H1 (cell line): Measurements from ENCODE around the gene EHHADH. TPM values are rescaled to one million over a fixed set of nuclear protein-coding genes. Genes with fewer than 3 reads are reported as not detected.

Source experiments
- POLR2A ChIP-seq, 2 experiments: IDR thresholded peaks; 1 replicate in 1 of 2; 2 replicates in 1 of 2; pipeline ENCODE4 v1.6.1; 2011; ENCODE audit warnings: low read depth in 2 of 2, low read length in 2 of 2, mild to moderate bottlenecking in 2 of 2; ENCODE audit errors: control extremely low read depth in 1 of 2
- RAD21 ChIP-seq, 2 experiments: IDR thresholded peaks in 1 of 2; conservative IDR thresholded peaks in 1 of 2; 2 replicates each; pipeline ENCODE4 v1.6.1; 2011; ENCODE audit warnings: low read depth in 2 of 2, low read length in 2 of 2, improper control_type of control experiment in 1 of 2, inconsistent platforms in 1 of 2, mild to moderate bottlenecking in 1 of 2, moderate library complexity in 1 of 2
- SP4 ChIP-seq: IDR thresholded peaks from 2 replicates; pipeline ENCODE4 v1.6.1; 2012; ENCODE audit warnings: low read length, inconsistent platforms
- TEAD4 ChIP-seq: IDR thresholded peaks from 2 replicates; pipeline ENCODE4 v1.6.1; 2012; ENCODE audit warnings: low read depth, low read length, inconsistent platforms, mixed read lengths
- polyA plus RNA-seq, 7 experiments: library from polyadenylated mRNA; depleted of rRNA in 3 of 7; stranded (reverse) in 5 of 7; unstranded in 2 of 7; fragments of >200 nt in 5 of 7; fragments of 200-250 nt in 2 of 7; gene quantifications; 1 replicate in 5 of 7; 2 replicates in 1 of 7; 4 replicates in 1 of 7; pipeline versions ENCODE4 v1.2.1 to v1.2.3, GENCODE V29; 2011 to 2013; ENCODE audit warnings: missing spikeins in 2 of 7, mixed read lengths in 2 of 7
- total RNA-seq: library from RNA; stranded (reverse); fragmentation: NEBNext Ultra II Directional; extraction: Animal tissue kit (Norgen Biotek cat#: 25700); gene quantifications from 2 replicates; pipeline ENCODE4 v1.2.1, GENCODE V29; 2021
- TF ChIP-seq, protein P1 (sequence below): fragments of 300-600 bp; sonication (generic); IDR thresholded peaks from 2 replicates; pipeline ENCODE4 v1.7.1; 2012; ENCODE audit warnings: low read length, moderate library complexity, mild to moderate bottlenecking, inconsistent platforms; ENCODE audit not compliant: insufficient replicate concordance

EHHADH gene
- total and polyA plus RNA-seq, 2 of the 8 experiments (the other 6 are each of a cell fraction or from before 2014, with no cell fraction given) = 1.4 to 3.5 TPM

DNA sequence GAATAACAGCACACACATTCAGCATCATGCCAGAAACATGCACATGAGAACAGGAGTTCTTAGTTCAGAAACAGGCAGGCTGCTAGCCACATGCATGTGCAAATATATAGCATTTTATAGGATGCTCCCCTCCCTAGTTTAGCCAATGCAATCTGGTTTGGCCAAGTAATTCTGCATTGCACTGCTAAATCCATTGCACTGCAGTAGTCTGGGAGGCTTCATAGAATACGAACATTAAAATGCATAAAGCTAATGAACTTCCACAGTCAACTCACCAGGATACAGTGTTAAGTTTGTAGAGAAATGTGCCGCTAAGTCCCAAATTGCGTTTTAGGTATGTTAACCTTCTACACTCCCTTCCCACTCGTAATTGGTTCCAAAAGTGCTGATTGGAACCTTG, 41.8 kb downstream of the EHHADH start (continued):
- TF ChIP-seq RAD21 (IDR thresholded peaks at IDR 0.05 in 1 of 2, conservative IDR thresholded peaks at IDR 0.05 in 1 of 2; ENCODE audit: low read depth in 2 of 2, low read length in 2 of 2) = no peak
- TF ChIP-seq, protein P1, sequence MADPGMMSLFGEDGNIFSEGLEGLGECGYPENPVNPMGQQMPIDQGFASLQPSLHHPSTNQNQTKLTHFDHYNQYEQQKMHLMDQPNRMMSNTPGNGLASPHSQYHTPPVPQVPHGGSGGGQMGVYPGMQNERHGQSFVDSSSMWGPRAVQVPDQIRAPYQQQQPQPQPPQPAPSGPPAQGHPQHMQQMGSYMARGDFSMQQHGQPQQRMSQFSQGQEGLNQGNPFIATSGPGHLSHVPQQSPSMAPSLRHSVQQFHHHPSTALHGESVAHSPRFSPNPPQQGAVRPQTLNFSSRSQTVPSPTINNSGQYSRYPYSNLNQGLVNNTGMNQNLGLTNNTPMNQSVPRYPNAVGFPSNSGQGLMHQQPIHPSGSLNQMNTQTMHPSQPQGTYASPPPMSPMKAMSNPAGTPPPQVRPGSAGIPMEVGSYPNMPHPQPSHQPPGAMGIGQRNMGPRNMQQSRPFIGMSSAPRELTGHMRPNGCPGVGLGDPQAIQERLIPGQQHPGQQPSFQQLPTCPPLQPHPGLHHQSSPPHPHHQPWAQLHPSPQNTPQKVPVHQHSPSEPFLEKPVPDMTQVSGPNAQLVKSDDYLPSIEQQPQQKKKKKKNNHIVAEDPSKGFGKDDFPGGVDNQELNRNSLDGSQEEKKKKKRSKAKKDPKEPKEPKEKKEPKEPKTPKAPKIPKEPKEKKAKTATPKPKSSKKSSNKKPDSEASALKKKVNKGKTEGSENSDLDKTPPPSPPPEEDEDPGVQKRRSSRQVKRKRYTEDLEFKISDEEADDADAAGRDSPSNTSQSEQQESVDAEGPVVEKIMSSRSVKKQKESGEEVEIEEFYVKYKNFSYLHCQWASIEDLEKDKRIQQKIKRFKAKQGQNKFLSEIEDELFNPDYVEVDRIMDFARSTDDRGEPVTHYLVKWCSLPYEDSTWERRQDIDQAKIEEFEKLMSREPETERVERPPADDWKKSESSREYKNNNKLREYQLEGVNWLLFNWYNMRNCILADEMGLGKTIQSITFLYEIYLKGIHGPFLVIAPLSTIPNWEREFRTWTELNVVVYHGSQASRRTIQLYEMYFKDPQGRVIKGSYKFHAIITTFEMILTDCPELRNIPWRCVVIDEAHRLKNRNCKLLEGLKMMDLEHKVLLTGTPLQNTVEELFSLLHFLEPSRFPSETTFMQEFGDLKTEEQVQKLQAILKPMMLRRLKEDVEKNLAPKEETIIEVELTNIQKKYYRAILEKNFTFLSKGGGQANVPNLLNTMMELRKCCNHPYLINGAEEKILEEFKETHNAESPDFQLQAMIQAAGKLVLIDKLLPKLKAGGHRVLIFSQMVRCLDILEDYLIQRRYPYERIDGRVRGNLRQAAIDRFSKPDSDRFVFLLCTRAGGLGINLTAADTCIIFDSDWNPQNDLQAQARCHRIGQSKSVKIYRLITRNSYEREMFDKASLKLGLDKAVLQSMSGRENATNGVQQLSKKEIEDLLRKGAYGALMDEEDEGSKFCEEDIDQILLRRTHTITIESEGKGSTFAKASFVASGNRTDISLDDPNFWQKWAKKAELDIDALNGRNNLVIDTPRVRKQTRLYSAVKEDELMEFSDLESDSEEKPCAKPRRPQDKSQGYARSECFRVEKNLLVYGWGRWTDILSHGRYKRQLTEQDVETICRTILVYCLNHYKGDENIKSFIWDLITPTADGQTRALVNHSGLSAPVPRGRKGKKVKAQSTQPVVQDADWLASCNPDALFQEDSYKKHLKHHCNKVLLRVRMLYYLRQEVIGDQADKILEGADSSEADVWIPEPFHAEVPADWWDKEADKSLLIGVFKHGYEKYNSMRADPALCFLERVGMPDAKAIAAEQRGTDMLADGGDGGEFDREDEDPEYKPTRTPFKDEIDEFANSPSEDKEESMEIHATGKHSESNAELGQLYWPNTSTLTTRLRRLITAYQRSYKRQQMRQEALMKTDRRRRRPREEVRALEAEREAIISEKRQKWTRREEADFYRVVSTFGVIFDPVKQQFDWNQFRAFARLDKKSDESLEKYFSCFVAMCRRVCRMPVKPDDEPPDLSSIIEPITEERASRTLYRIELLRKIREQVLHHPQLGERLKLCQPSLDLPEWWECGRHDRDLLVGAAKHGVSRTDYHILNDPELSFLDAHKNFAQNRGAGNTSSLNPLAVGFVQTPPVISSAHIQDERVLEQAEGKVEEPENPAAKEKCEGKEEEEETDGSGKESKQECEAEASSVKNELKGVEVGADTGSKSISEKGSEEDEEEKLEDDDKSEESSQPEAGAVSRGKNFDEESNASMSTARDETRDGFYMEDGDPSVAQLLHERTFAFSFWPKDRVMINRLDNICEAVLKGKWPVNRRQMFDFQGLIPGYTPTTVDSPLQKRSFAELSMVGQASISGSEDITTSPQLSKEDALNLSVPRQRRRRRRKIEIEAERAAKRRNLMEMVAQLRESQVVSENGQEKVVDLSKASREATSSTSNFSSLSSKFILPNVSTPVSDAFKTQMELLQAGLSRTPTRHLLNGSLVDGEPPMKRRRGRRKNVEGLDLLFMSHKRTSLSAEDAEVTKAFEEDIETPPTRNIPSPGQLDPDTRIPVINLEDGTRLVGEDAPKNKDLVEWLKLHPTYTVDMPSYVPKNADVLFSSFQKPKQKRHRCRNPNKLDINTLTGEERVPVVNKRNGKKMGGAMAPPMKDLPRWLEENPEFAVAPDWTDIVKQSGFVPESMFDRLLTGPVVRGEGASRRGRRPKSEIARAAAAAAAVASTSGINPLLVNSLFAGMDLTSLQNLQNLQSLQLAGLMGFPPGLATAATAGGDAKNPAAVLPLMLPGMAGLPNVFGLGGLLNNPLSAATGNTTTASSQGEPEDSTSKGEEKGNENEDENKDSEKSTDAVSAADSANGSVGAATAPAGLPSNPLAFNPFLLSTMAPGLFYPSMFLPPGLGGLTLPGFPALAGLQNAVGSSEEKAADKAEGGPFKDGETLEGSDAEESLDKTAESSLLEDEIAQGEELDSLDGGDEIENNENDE = no peak
- no peak for TF ChIP-seq TEAD4
- TF ChIP-seq SP4 = no peak
- no peak for TF ChIP-seq POLR2A (IDR thresholded peaks at IDR 0.05; ENCODE audit: control extremely low read depth in 1 of 2, low read depth in 2 of 2, low read length in 2 of 2)
